Inflammatory macrophage (primary cell): ENCODE data around the gene MICAL2.

ENCODE experiments used
- DNase-seq, 2 donors: peaks; one replicate each; pipeline ENCODE4 v3.0.0-alpha.2; 2020 to 2022

The MICAL2 gene

GRCh38 chr11:12212821-12213185, 102.4 kb downstream of the MICAL2 start:
- no peak for DNase-seq

- DNase-seq, result no peak
Observed at GRCh38 chr11:12213883-12214282, 103.5 kb downstream of the MICAL2 start.

GRCh38 chr11:12214751-12215150, 104.4 kb downstream of the MICAL2 start:
- DNase-seq, result peak in 1 of 2 donors; percentile 16

GRCh38 chr11:12215181-12215593, 104.8 kb downstream of the MICAL2 start:
- DNase-seq, result peak; percentile 63 to 71

- no peak for DNase-seq
Observed at GRCh38 chr11:12216041-12216451, 105.7 kb downstream of the MICAL2 start.

- no peak for DNase-seq
Observed at GRCh38 chr11:12216671-12217374, 106.4 kb downstream of the MICAL2 start.

GRCh38 chr11:12217879-12218278, 107.5 kb downstream of the MICAL2 start:
- no peak for DNase-seq

GRCh38 chr11:12218909-12219308, 108.5 kb downstream of the MICAL2 start:
- DNase-seq, result no peak

GRCh38 chr11:12219757-12220156, 109.4 kb downstream of the MICAL2 start:
- no peak for DNase-seq

- DNase-seq, result no peak
Observed at GRCh38 chr11:12220305-12220704, 109.9 kb downstream of the MICAL2 start.

- no peak for DNase-seq
Observed at GRCh38 chr11:12221051-12221535, 110.7 kb downstream of the MICAL2 start.

- no peak for DNase-seq
Observed at GRCh38 chr11:12222055-12222792, 111.8 kb downstream of the MICAL2 start.

GRCh38 chr11:12223771-12224536, 113.6 kb downstream of the MICAL2 start:
- DNase-seq, result no peak

- peak; percentile 61 to 75 for DNase-seq
Observed at GRCh38 chr11:12224537-12224893, 114.1 kb downstream of the MICAL2 start.

- no peak for DNase-seq
Observed at GRCh38 chr11:12225046-12225739, 114.8 kb downstream of the MICAL2 start.

GRCh38 chr11:12226093-12226492, 115.7 kb downstream of the MICAL2 start:
- no peak for DNase-seq

- DNase-seq, result no peak
Observed at GRCh38 chr11:12229450-12230229, 119.2 kb downstream of the MICAL2 start.

- DNase-seq, result no peak
Observed at GRCh38 chr11:12232160-12232559, 121.8 kb downstream of the MICAL2 start.

GRCh38 chr11:12232817-12233601, 122.6 kb downstream of the MICAL2 start:
- DNase-seq, result peak; percentile 16 to 32

GRCh38 chr11:12233602-12233925, 123.2 kb downstream of the MICAL2 start:
- DNase-seq, result no peak

GRCh38 chr11:12234221-12234620, 123.8 kb downstream of the MICAL2 start:
- DNase-seq, result no peak
